Esophagus (tissue), 2 donors: Measurements from ENCODE around the gene CARS2. TPM values are rescaled to one million over a fixed set of nuclear protein-coding genes. Genes with fewer than 3 reads are reported as not detected.

Source experiments
- H3K27ac ChIP-seq, 2 donors: one replicate each; pipeline ENCODE4 v1.5.1; 2013; ENCODE audit warnings: low read depth in 2 of 2, mild to moderate bottlenecking in 2 of 2, inconsistent platforms in 1 of 2, low read length in 1 of 2, moderate library complexity in 1 of 2
- H3K27me3 ChIP-seq, 2 donors: one replicate each; pipeline ENCODE4 v1.6.1; 2013; ENCODE audit warnings: low read length in 2 of 2, control low read depth in 1 of 2, mild to moderate bottlenecking in 1 of 2; ENCODE audit not compliant: insufficient read depth in 2 of 2, control insufficient read depth in 1 of 2
- H3K36me3 ChIP-seq, 2 donors: one replicate each; pipeline ENCODE4 v1.6.1; 2013; ENCODE audit warnings: low read length in 1 of 2; ENCODE audit not compliant: control insufficient read depth in 2 of 2, insufficient read depth in 2 of 2
- H3K4me1 ChIP-seq, 2 donors: one replicate each; pipeline ENCODE4 v1.6.1; 2013; ENCODE audit warnings: low read length in 1 of 2; ENCODE audit not compliant: control insufficient read depth in 2 of 2, insufficient read depth in 2 of 2
- H3K4me3 ChIP-seq, 2 donors: one replicate each; pipeline ENCODE4 v1.5.1; 2013; ENCODE audit warnings: low read length in 2 of 2, mild to moderate bottlenecking in 2 of 2, low read depth in 1 of 2, moderate library complexity in 1 of 2
- H3K9me3 ChIP-seq, 2 donors: one replicate each; pipeline ENCODE4 v1.6.1; 2013; ENCODE audit warnings: mild to moderate bottlenecking in 2 of 2, low read depth in 1 of 2, low read length in 1 of 2, moderate library complexity in 1 of 2; ENCODE audit not compliant: control insufficient read depth in 2 of 2, insufficient read depth in 1 of 2
- WGBS, 2 donors: extraction: QIAGEN DNeasy Blood & Tissue Kit; methylation state at CpG; one replicate each; pipeline ENCODE4 v1.1.7; 2013; 5-methylcytosine and 5-hydroxymethylcytosine counted together
- polyA plus RNA-seq, 2 donors: library from polyadenylated mRNA; stranded (reverse); fragments of 200-250 nt; gene quantifications; one replicate each; pipeline ENCODE4 v1.2.3, GENCODE V29; 2013
- donor health status: healthy with polysubstance abuse.
- donor health status: Bipolar disorder and iron deficiency.

The CARS2 gene
- polyA plus RNA-seq, 2 donors = 42.9 to 75.1 TPM

DNA sequence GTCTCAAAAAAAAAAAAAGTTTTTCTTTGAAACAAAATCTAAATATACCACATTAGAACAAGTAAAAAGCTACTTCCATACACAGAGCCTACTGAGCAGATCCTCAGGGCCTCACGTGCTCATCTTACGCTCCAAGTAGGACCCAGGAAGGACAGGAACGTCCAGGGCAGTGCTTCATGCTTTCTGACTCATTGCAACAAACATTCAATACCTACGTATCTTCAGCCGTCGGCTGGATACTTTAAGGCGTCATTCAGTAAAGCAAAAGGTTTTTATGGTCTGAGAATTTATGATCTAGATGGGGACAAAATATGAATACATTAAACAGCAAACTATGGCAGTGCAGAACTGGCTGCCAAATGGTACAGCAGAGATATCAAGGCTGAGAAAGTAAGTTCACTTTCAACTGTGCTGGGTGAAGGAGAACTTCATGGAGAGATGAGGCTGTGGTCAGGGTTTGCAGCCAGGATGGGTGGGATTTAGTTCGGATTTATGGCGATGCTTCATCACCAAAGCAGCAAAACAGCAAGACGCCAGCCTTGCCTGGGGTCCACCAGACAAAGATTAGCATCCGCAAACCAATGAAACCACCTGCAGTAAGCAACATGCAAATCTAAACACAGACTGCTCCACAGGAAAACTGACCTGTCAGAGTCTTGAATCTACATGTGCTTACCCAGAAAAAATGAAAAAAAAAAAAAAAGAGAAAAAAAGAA is 20.5 kb downstream of the CARS2 start:
- Histone ChIP-seq H3K36me3 (peaks cover 6 to 28% of the 10 kb centered on the region in 2 donors), H3K9me3 (no peaks in the 10 kb centered on the region), H3K27me3 (no peaks in the 10 kb centered on the region), H3K4me1 (peaks cover 0 to 2% of the 10 kb centered on the region in 2 donors), H3K4me3 (no peak overlapping the region), H3K27ac (no peak overlapping the region)
- 82 to 89% methylated on average over 11 of the region's 11 CpGs for WGBS, 2 donors

DNA sequence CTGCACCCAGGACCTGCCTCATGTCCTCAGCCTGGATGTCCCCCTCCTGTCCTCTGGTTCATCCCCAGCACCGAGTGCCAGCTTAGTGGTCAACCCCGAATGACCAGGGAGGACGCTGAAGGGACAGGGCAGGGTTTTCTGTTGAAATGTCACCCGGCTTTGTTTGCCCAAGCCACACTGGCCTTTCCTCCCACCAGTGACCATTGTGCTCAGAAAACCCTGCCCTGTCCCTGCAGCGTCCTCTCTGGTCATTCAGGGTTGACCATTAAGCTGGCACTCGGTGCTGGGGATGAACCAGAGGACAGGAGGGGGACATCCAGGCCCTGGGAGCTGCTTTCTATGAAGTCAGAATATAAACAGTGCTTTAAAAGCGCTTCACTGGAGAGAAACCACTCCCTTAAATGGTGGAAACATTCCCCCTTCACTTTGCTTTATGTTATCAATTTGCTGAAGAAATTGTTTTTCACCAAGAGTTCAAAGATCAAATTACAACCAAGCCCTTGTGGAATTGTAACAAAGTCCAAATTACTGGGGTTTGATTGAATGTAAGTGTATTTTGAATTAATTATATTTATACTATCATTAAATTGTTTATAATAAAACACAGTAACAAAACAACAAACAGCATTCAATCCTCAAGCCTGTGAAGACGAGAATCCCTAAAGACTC is 21.4 kb downstream of the CARS2 start:
- no peaks in the 10 kb centered on the region for H3K27me3 ChIP-seq
- 80 to 83% methylated on average over 8 of the region's 8 CpGs for WGBS, 2 donors
- H3K4me1 ChIP-seq = peaks cover 0 to 2% of the 10 kb centered on the region in 2 donors
- H3K36me3 ChIP-seq = peaks cover 6 to 26% of the 10 kb centered on the region in 2 donors
- no peak overlapping the region for H3K27ac ChIP-seq
- H3K4me3 ChIP-seq = no peak overlapping the region
- H3K9me3 ChIP-seq = no peaks in the 10 kb centered on the region

DNA sequence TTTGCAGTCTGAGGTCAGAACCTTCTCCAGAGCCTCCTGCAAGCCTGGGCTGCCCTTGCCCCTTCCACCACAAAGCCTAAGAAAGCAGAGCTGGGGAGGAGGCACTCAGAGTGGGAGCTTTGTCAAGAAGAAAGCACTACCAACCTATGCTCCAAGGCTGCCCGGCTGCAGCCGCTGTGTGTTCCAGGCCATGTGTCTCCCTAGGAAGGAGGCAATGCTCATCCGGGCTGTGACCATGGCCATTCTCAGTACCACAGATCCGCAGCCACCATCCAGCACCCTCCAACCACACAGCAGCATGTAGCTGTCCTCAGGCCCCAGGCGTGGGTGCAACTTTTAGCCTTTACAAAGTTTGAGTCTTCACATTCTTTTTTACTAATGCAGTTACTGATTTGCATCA is 22.0 kb downstream of the CARS2 start:
- 94 to 96% methylated on average over 5 of the region's 5 CpGs for WGBS, 2 donors
- H3K27ac ChIP-seq = no peak overlapping the region

DNA sequence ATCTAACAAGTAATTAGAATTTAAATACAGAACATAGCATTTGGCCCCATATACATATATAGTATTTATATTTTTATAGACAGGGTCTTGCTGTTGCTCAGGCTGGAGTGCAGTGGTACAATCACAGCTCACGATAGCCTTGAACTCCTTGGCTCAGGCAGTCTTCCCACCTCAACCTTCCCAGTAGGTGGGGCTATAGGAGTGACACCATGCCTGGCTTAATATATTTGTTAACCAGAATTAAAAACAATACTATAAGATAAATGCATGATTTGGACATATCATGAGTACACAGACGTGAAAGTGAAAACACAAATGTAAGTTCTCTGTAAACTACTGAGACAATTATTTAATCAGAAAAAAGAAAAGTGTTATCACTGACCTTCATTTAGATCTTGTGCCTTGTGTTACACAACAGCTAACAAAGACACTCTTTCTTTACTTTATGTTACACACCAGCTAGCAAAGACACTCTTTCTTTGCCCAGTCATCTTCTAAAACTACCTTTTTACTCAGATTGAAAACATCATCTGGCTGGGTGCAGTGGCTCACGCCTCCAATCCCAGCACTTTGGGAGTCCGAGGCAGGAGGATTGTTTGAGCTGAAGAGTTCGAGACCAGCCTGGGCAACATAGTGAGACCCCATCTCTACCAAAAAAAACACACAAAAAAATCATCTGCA is 22.6 kb downstream of the CARS2 start:
- Histone ChIP-seq H3K4me1 (peaks cover 0 to 2% of the 10 kb centered on the region in 2 donors), H3K27me3 (no peaks in the 10 kb centered on the region), H3K36me3 (peaks cover 6 to 33% of the 10 kb centered on the region in 2 donors), H3K9me3 (no peaks in the 10 kb centered on the region), H3K27ac (no peak overlapping the region), H3K4me3 (no peak overlapping the region)
- WGBS, 2 donors = 82 to 90% methylated on average over 5 of the region's 5 CpGs

More for the DNA sequence above, 22.0 kb downstream of the CARS2 start:
- H3K36me3 ChIP-seq = peaks cover 6 to 28% of the 10 kb centered on the region in 2 donors
- peaks cover 0 to 2% of the 10 kb centered on the region in 2 donors for H3K4me1 ChIP-seq
- no peaks in the 10 kb centered on the region for H3K9me3 ChIP-seq
- no peak overlapping the region for H3K4me3 ChIP-seq
- H3K27me3 ChIP-seq = no peaks in the 10 kb centered on the region

DNA sequence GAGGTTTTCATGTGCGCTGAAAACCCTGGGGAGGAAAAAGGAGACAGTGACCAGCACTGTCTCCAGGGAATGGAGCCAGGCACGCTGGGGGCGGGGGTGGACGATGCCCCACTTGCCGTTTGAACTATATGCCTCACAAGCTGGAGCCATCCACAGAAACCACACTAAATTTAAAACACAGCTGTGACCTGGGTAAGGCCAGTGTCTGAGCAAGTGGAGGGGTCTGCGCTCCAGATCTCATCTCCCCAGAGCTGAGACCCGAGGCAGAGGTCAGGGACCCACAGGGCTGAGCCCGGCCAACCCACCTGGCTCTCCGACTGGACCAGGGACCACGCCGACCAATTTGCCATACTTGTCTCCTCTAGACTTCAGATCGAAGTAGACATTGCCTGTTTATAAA is 23.2 kb downstream of the CARS2 start:
- H3K36me3 ChIP-seq = peaks cover 6 to 36% of the 10 kb centered on the region in 2 donors
- H3K4me3 ChIP-seq = no peak overlapping the region
- H3K4me1 ChIP-seq = peaks cover 0 to 2% of the 10 kb centered on the region in 2 donors
- 90 to 92% methylated on average over 12 of the region's 12 CpGs for WGBS, 2 donors
- H3K27me3 ChIP-seq = no peaks in the 10 kb centered on the region
- no peaks in the 10 kb centered on the region for H3K9me3 ChIP-seq
- H3K27ac ChIP-seq = no peak overlapping the region

DNA sequence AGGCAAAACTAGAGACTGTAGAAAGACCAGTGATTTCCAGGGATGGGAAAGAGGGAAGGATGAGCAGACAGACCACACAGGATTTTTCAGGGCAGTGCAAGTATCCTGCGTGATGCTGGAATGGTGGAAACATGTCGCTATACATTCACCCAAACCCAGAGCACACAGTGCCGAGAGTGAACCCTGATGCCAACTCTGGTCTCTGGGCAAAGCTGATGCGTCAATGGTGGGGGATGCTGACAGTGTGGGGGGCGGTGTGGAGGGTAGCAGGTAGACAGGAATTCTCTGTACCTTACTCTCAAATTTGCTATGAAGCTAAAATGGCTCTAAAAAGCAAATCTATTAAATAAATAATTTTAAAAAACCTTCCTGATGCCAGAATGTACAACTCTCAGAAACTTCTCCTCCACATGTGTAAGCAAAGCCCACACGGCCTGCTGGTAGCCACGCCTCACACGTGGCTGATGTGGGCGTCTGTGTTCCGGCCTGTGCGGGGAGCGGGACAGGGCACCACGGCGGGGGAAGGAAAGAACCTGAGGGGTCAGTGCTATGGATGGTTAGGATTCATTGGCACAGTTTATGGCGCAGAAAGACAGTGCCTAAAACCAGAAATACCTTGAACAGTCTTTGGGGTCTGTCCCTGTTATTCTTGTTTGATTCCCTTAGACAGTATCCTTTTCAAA is 23.9 kb downstream of the CARS2 start:
- no peaks in the 10 kb centered on the region for H3K27me3 ChIP-seq
- H3K36me3 ChIP-seq = peaks cover 6 to 33% of the 10 kb centered on the region in 2 donors
- 86 to 90% methylated on average over 15 of the region's 15 CpGs for WGBS, 2 donors
- peaks cover 0 to 2% of the 10 kb centered on the region in 2 donors for H3K4me1 ChIP-seq
- H3K4me3 ChIP-seq = no peak overlapping the region
- H3K9me3 ChIP-seq = no peaks in the 10 kb centered on the region
- no peak overlapping the region for H3K27ac ChIP-seq

DNA sequence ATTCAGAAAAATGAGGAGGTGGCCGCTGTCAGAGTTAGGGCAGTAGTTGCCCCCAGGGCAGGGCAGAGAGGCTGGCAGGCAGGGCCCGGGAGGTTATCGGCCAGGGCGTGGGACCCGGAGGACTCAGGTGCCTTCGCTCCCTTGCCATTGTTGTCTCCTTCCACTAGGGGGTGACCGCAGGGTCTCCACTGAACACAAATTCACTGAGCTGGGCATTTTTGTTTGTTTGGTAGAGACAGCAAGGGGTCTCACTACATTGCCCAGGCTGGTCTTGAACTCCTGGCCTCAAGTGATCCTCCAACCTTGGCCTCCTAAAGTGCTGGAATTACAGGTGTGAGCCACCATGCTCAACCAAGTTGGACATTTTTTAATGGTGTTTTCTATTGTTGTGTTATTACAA is 25.1 kb downstream of the CARS2 start:
- H3K9me3 ChIP-seq = peaks cover 0 to 4% of the 10 kb centered on the region in 2 donors
- H3K36me3 ChIP-seq = peaks cover 16 to 38% of the 10 kb centered on the region in 2 donors
- WGBS, 2 donors = 84 to 93% methylated on average over 7 of the region's 7 CpGs
- no peak overlapping the region for H3K27ac ChIP-seq
- H3K4me3 ChIP-seq = no peak overlapping the region
- H3K4me1 ChIP-seq = peaks cover 0 to 2% of the 10 kb centered on the region in 2 donors
- no peaks in the 10 kb centered on the region for H3K27me3 ChIP-seq

DNA sequence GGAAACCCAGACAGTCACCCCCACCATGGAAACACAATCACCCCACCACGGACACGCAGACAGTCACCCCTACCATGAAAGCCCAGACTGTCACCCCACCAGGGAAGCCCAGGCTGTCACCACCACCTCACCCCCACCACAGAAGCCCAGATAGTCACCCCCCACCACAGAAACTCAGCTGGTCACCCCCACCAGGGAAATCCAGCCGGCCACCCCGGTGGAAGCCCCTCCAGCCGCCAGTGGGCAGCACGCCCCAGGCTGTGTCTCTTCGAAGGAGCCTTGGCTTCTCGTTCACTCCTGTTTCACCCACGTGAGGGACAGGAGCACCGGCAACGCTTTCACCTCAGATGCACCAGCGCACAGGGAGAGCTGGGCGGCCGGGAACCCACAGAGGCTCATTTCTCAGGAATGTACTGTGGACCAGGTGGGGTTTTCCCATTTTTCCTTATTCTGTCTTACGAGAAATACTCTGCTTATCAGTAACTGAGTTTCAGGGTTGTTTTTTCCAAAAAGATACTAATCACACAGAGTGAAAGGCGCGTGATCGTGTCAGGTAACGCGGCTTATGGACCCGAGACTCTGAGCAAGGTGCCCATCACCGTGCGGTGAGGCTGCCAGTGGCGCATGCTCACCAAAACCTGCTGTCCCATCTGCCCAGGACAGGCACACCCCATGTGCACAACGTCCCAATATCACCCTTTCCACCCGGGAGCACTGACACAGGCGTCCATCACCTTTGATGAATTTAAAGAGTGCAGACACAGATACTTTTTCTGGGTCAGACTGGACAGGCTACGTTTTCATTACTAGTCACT is 28.0 kb downstream of the CARS2 start:
- Histone ChIP-seq H3K9me3 (peaks cover 0 to 4% of the 10 kb centered on the region in 2 donors), H3K27ac (no peak overlapping the region), H3K27me3 (no peaks in the 10 kb centered on the region), H3K4me1 (no peaks in the 10 kb centered on the region), H3K4me3 (no peak overlapping the region), H3K36me3 (peaks cover 14 to 35% of the 10 kb centered on the region in 2 donors)
- 94% methylated on average over 28 of the region's 28 CpGs for WGBS, 2 donors
